SK-N-SH treated with all-trans-retinoic acid at 6 μM for 48 hours (cell line): ENCODE measurements around the gene ESAM.

Source experiments
- ATAC-seq: fragments of 200-7000 bp; cut with Tn5 transposase; 3 replicates; pipeline ENCODE4 v1.9.1; 2020; ENCODE audit warnings: mild to moderate bottlenecking, moderate library complexity
- ARNTL ChIP-seq: fragments of 450-650 bp; formaldehyde crosslinking; IDR thresholded peaks from 2 replicates; pipeline ENCODE4 v1.5.0; 2020; ENCODE audit warnings: low read depth, mild to moderate bottlenecking, moderate library complexity, borderline replicate concordance
- BACH2 ChIP-seq: fragments of 250-450 bp; sonication (Bioruptor Pico); IDR thresholded peaks from 2 replicates; pipeline ENCODE4 v1.9.0; 2021; ENCODE audit warnings: mild to moderate bottlenecking, borderline replicate concordance
- CREB5 ChIP-seq: fragments of 250-450 bp; sonication (Bioruptor Pico); IDR thresholded peaks from 2 replicates; pipeline ENCODE4 v1.5.1; 2020; ENCODE audit warnings: low read depth, mild to moderate bottlenecking, moderate library complexity
- CSDC2 ChIP-seq: fragments of 250-450 bp; sonication (Bioruptor Pico); IDR thresholded peaks from 2 replicates; pipeline ENCODE4 v1.5.0; 2020; ENCODE audit warnings: mild to moderate bottlenecking, moderate library complexity
- CSRNP3 ChIP-seq: fragments of 250-450 bp; sonication (Bioruptor Pico); IDR thresholded peaks from 2 replicates; pipeline ENCODE4 v1.5.1; 2021; ENCODE audit warnings: mild to moderate bottlenecking, moderate library complexity
- ESRRG ChIP-seq: fragments of 250-450 bp; sonication (Bioruptor Pico); IDR thresholded peaks from 2 replicates; pipeline ENCODE4 v1.6.1; 2021; ENCODE audit warnings: mild to moderate bottlenecking
- GLIS3 ChIP-seq: fragments of 250-450 bp; sonication (Bioruptor Pico); IDR thresholded peaks from 2 replicates; pipeline ENCODE4 v1.5.0; 2020; ENCODE audit warnings: mild to moderate bottlenecking, moderate library complexity
- ISL1 ChIP-seq: fragments of 250-450 bp; sonication (Bioruptor Pico); IDR thresholded peaks from 2 replicates; pipeline ENCODE4 v2.1.2; 2022; ENCODE audit warnings: mild to moderate bottlenecking, moderate library complexity
- OSR1 ChIP-seq: fragments of 250-450 bp; sonication (Bioruptor Pico); IDR thresholded peaks from 2 replicates; pipeline ENCODE4 v1.8.0; 2022; ENCODE audit warnings: moderate library complexity, mild to moderate bottlenecking, inconsistent platforms
- POU6F1 ChIP-seq: fragments of 250-450 bp; sonication (Bioruptor Pico); IDR thresholded peaks from 2 replicates; pipeline ENCODE4 v1.8.0; 2021; ENCODE audit warnings: low read depth, mild to moderate bottlenecking, moderate library complexity, borderline replicate concordance
- PPARA ChIP-seq: fragments of 250-450 bp; sonication (Bioruptor Pico); IDR thresholded peaks from 2 replicates; pipeline ENCODE4 v1.5.0; 2020; ENCODE audit warnings: mild to moderate bottlenecking, borderline replicate concordance
- RARB ChIP-seq: fragments of 250-450 bp; sonication (Bioruptor Pico); IDR thresholded peaks from 2 replicates; pipeline ENCODE4 v1.8.0; 2021; ENCODE audit warnings: mild to moderate bottlenecking, moderate library complexity
- SNAI2 ChIP-seq: fragments of 250-450 bp; sonication (Bioruptor Pico); IDR thresholded peaks from 2 replicates; pipeline ENCODE4 v1.5.0; 2020; ENCODE audit warnings: mild to moderate bottlenecking, moderate library complexity
- TCF4 ChIP-seq: fragments of 250-450 bp; sonication (Bioruptor Pico); IDR thresholded peaks from 2 replicates; pipeline ENCODE4 v1.8.0; 2021; ENCODE audit warnings: mild to moderate bottlenecking, moderate library complexity, borderline replicate concordance
- TOX ChIP-seq: fragments of 250-450 bp; sonication (Bioruptor Pico); IDR thresholded peaks from 2 replicates; pipeline ENCODE4 v1.8.0; 2021; ENCODE audit warnings: mild to moderate bottlenecking, moderate library complexity, borderline replicate concordance
- TSHZ2 ChIP-seq: fragments of 250-450 bp; sonication (Bioruptor Pico); IDR thresholded peaks from 2 replicates; pipeline ENCODE4 v1.5.0; 2020; ENCODE audit warnings: mild to moderate bottlenecking, moderate library complexity
- ZC3H10 ChIP-seq: fragments of 250-450 bp; sonication (Bioruptor Pico); IDR thresholded peaks from 2 replicates; pipeline ENCODE4 v1.5.1; 2021; ENCODE audit warnings: mild to moderate bottlenecking, moderate library complexity
- ZFP3 ChIP-seq: fragments of 250-450 bp; sonication (Bioruptor Pico); IDR thresholded peaks from 2 replicates; pipeline ENCODE4 v1.5.0; 2020; ENCODE audit warnings: mild to moderate bottlenecking, moderate library complexity
- ZFP30 ChIP-seq: fragments of 450-650 bp; formaldehyde crosslinking; IDR thresholded peaks from 2 replicates; pipeline ENCODE4 v1.5.0; 2022; ENCODE audit warnings: mild to moderate bottlenecking, moderate library complexity
- ZNF565 ChIP-seq: fragments of 450-650 bp; formaldehyde crosslinking; conservative IDR thresholded peaks from 2 replicates; pipeline ENCODE4 v1.5.0; 2020; ENCODE audit warnings: low read depth, mild to moderate bottlenecking, moderate library complexity
- ZNF70 ChIP-seq: fragments of 450-650 bp; formaldehyde crosslinking; IDR thresholded peaks from 2 replicates; pipeline ENCODE4 v1.5.0; 2020; ENCODE audit warnings: mild to moderate bottlenecking, moderate library complexity
- ZNF8 ChIP-seq: fragments of 450-650 bp; formaldehyde crosslinking; IDR thresholded peaks from 2 replicates; pipeline ENCODE4 v1.5.0; 2020; ENCODE audit warnings: mild to moderate bottlenecking, moderate library complexity

ESAM gene

GRCh38 chr11:124754309-124754708 is 7.8 kb downstream of the ESAM start:
- TF ChIP-seq PPARA (CRISPR knock-in tag) (no peak), BACH2 (CRISPR knock-in tag) (no peak), POU6F1 (no peak), ZNF70 (no peak), TSHZ2 (no peak)
- TF ChIP-seq, all 23 proteins: peak for 0
- ATAC-seq, result no peak

- TF ChIP-seq CREB5 (no peak), GLIS3 (no peak), ZFP3 (CRISPR knock-in tag) (no peak), TOX (no peak), RARB (CRISPR knock-in tag) (no peak), ESRRG (CRISPR knock-in tag) (no peak), ZNF70 (no peak), CSRNP3 (no peak)
- ATAC-seq, result no peak
Measured at GRCh38 chr11:124753624-124754023, 8.5 kb downstream of the ESAM start.

GRCh38 chr11:124753205-124753604 is 8.9 kb downstream of the ESAM start:
- ATAC-seq, result no peak
- TF ChIP-seq BACH2 (CRISPR knock-in tag) (no peak), OSR1 (CRISPR knock-in tag) (no peak), CSRNP3 (no peak), ZFP3 (CRISPR knock-in tag) (no peak), ZNF8 (CRISPR knock-in tag) (no peak), TCF4 (CRISPR knock-in tag) (no peak)

GRCh38 chr11:124752471-124753102 is 9.5 kb downstream of the ESAM start:
- ATAC-seq, result no peak
- TF ChIP-seq ZNF565 (CRISPR knock-in tag) (no peak), CSRNP3 (no peak), PPARA (CRISPR knock-in tag) (no peak), OSR1 (CRISPR knock-in tag) (no peak), GLIS3 (no peak), ZFP30 (CRISPR knock-in tag) (no peak), ZC3H10 (no peak), CREB5 (no peak), ARNTL (CRISPR knock-in tag) (no peak), SNAI2 (no peak), TOX (no peak), CSDC2 (CRISPR knock-in tag) (no peak), TCF4 (CRISPR knock-in tag) (no peak), ESRRG (CRISPR knock-in tag) (no peak), BACH2 (CRISPR knock-in tag) (no peak), ISL1 (no peak), RARB (CRISPR knock-in tag) (no peak), ZNF70 (no peak), ZFP3 (CRISPR knock-in tag) (no peak)
